AG09319 (cell line): Measurements from ENCODE around the gene SPOCK1.

Source experiments
- DNase-seq: peaks from one replicate; pipeline ENCODE4 v3.0.0-alpha.2; 2010; ENCODE audit warnings: low read depth; ENCODE audit errors: extremely low read depth
- CTCF ChIP-seq: IDR thresholded peaks from 2 replicates; pipeline ENCODE4 v1.5.1; 2011; ENCODE audit warnings: low read depth, mild to moderate bottlenecking, inconsistent platforms, low read length, moderate library complexity

Gene SPOCK1

DNA sequence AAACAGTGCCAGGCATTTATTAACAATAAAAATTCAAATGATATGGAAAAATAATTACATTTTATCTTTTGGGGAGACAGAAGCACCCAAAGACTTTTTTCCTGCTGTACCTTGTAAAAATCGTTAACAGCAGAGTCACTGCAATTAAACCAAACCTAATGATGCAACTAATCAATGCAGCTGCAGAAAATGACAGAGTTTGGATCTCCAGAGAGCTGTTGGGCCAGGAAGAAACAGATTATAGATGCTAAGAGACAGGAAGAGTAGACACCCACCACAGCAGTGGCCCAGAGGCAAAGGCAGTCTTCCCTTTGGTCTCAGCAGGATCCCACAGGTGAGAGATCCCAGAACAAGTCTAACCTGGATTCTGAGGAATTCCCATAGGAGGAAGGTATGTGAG, 53.0 kb downstream of the SPOCK1 start:
- TF ChIP-seq CTCF = no peak
- DNase-seq = no peak

DNA sequence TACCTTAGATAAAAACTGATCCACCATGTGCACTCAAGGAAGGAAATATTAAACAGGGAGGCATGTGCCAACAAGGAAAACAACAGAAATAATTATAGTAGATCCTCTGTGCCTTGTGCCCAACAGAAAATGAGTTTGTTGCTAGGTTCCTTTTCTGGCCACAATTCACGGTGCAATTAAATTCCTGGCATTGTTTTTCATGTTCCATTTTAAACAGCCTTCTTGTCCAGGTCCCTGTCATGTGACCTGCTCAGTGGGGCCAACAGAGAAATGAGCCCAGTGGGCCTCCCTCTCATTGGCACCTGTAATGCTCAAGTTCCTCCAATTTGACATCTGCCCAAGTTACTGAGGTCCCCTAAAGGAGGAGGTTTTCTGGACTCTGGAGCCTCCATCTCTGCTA, 56.5 kb downstream of the SPOCK1 start:
- no peak for DNase-seq
- no peak for TF ChIP-seq CTCF

DNA sequence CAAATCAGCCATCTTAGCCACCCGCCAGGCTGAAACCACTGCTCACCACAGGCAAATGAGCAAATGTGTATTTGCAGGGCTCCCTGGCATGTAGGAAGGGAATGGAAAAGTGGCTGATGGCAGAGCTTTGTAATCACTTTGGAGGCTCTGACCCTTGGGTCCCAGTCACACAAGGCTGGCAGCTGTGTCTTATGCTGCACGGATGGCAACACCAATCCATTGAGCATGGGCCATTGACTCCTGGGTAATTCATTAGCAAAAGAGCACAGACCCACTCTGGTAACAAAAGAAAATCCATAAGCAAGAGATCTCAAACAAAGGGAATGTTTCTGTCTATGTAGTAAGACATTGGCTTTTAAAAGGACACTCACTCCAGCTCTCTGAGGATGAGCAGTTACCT, 57.6 kb downstream of the SPOCK1 start:
- no peak for TF ChIP-seq CTCF
- no peak for DNase-seq

- TF ChIP-seq CTCF = no peak
- no peak for DNase-seq
These were observed 58.3 kb downstream of the SPOCK1 start for GRCh38 chr5:137440795-137441194.

DNA sequence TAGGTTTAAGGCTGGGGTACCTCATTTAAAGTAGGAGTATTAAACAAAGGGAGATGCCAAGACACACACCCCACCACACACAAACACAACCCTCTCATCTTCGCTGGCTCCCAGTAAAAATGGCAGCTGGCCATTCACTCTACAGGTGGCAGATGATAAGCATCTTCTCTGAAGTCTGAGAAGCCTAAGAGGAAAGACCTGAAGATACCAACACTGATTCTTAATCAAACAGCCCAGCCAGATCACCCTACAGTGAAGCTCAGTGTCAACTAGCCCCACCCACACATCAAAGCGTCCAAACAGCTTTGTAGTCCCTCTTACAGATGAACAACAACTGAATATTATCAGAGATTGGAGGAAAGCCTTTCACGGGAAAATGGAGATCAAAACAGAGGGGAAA, 59.5 kb downstream of the SPOCK1 start:
- DNase-seq = no peak

GRCh38 chr5:137438932-137439331, 60.2 kb downstream of the SPOCK1 start:
- DNase-seq = no peak
- TF ChIP-seq CTCF = no peak

More for the DNA sequence above, 59.5 kb downstream of the SPOCK1 start:
- no peak for TF ChIP-seq CTCF

- no peak for TF ChIP-seq CTCF
- DNase-seq = no peak
These were observed 61.4 kb downstream of the SPOCK1 start for GRCh38 chr5:137437774-137438173.
